NCI-H2227 (cell line): ENCODE data around the gene PDGFA.

ENCODE experiments used
- DNase-seq: peaks from one replicate; lab custom pipeline; 2025; ENCODE audit not compliant: unreplicated experiment; lab: John Stamatoyannopoulos, UW

PDGFA gene

GRCh38 chr7:449324-450019 is 70.2 kb downstream of the PDGFA start:
- DNase-seq, result no peak

GRCh38 chr7:447523-447922 is 72.1 kb downstream of the PDGFA start:
- no peak for DNase-seq
